GM19397 (cell line): ENCODE measurements around the gene CLDN9.

Source experiments
- ATAC-seq: cut with Tn5 transposase; IDR thresholded peaks from one replicate; pipeline ENCODE4 v1.9.1; 2021; ENCODE audit warnings: mild to moderate bottlenecking, moderate library complexity; ENCODE audit not compliant: unreplicated experiment

The CLDN9 gene

GRCh38 chr16:2991566-2992261 lies 21.0 kb upstream of the CLDN9 start:
- ATAC-seq = no peak

DNA sequence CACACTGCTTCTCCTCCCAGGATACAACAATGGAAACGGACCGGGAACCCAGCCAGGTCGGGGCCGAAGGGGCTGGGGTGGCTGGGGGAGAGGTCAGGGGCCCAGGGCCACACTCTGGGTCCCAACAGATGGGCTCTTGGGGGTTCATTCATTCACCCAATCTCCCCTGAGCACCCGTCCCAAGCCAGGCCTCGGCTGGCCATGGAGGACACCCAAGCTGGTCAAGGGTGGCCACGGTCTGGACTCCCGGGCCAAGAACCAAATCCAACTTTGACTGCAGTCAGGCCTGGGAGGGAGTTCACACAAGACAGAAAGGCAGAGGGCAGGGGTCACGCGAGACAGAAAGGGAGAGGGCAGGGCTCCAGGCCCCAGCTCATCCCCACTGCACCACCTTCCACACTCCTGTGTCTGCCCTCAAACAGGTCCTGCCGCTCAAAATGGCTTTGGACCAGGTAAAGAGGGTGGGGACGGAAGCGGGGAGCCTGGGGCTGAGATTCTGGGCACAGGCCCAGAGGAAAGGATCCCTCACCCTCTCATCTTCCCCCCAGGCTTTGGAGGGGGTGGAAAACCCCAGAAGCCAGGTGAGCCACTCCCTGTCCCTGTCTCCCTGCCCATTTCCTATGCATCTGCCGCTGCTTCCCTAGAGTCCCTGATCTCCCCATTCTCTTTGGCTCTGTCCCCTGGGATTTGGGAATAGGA lies 20.2 kb upstream of the CLDN9 start:
- ATAC-seq = no peak

DNA sequence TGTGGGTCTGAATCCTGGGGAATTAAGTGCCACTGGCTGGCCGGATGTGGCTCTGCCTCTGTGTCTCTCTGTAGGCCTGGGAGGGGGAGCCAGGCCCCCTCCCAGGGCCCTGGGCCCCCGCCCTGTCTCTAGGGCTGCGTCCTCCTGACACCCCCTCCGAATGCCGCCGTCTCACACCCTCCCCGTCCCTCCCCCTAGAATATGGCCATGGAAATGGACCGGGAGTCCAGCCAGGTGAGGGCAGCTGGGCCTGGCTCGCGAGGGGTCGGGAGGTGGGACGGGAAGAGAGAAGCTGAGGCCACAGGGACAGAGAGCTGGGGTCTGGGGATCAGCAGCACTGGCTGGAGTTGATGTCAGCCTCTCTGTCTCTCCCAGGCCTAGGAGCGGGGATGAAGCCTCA lies 16.4 kb upstream of the CLDN9 start:
- no peak for ATAC-seq

GRCh38 chr16:2999929-3000328 lies 12.8 kb upstream of the CLDN9 start:
- ATAC-seq = no peak

GRCh38 chr16:3000540-3000939 lies 12.2 kb upstream of the CLDN9 start:
- no peak for ATAC-seq

DNA sequence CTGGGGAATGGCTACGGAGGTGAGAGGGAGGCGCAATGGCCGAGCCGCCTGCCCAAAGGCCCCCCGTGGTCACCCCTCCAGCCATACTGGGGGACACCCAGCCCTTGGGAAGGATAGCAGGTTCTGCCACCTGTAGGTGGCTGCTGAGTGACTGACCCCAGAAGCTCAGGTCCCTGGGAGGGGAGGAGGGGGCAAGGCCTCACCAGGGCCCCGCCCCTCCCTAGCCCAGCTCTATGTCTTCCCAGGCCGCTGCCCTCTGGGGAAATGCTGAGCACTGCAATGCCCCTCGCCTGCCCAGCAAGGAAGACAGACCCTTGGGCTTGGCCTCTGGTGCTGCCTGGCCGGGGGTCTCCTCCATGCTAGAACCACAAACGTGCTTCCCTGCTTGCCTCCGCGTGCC lies 11.4 kb upstream of the CLDN9 start:
- no peak for ATAC-seq

DNA sequence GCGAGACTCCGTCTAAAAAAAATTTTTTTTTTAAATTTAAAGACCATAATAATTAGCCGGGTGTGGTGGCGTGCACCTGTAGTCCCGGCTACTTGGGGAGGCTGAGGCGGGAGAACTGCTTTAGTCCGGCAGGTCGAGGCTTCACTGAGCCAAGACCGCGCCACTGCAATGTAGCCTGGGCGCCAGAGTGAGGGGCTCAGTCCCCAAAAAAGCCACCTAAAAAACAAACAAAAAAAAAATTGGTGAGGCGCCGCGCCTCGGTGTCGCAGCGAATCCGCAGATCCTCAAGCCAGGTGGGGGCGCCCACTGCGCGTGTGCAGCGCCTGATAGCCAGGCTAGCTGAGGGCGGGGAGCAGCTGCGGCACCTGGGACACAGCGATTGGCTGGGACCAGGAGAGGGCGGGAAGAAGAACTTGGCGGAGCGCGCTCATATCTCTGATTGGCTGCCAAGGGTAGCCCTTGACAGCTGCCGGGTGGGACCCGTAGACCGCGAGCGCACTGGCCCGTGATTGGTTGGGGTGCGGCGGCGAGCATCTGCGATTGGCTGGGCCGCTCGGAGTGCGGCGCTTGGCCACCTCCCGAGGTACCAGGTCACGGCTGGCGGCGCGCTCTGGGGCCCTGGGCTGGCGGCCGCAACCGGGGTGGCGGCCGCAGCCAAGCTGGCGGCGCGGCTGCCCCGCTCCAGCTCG lies 9.0 kb upstream of the CLDN9 start:
- peak; percentile 91 for ATAC-seq

DNA sequence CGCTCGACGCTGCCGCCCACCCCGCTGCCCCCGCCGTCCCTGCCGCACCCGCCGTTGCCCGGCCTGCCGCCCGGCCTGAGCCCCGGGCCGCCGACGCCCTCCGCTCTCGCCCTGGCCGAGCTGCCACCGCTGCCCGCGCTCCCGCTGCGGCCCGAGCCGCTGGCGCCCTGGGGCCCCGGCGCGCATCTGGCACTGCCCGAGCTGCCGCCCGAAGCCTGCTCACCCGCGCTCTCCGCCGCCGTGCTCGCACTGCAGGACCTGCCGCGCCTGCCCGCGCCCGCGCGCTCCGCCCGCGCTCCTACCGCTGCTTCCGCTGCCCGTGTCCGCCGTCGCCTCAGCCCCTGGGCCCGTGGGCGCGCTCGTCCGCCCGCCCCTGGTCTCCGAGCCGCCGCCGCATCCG lies 8.4 kb upstream of the CLDN9 start:
- ATAC-seq = peak; percentile 10

- ATAC-seq = no peak
These were observed 7.9 kb upstream of the CLDN9 start for GRCh38 chr16:3004781-3005284.

GRCh38 chr16:3007059-3007956 lies 5.4 kb upstream of the CLDN9 start:
- ATAC-seq = no peak

- no peak for ATAC-seq
These were observed 4.6 kb upstream of the CLDN9 start for GRCh38 chr16:3007957-3008689.

GRCh38 chr16:3008690-3009037 lies 4.1 kb upstream of the CLDN9 start:
- ATAC-seq = no peak

DNA sequence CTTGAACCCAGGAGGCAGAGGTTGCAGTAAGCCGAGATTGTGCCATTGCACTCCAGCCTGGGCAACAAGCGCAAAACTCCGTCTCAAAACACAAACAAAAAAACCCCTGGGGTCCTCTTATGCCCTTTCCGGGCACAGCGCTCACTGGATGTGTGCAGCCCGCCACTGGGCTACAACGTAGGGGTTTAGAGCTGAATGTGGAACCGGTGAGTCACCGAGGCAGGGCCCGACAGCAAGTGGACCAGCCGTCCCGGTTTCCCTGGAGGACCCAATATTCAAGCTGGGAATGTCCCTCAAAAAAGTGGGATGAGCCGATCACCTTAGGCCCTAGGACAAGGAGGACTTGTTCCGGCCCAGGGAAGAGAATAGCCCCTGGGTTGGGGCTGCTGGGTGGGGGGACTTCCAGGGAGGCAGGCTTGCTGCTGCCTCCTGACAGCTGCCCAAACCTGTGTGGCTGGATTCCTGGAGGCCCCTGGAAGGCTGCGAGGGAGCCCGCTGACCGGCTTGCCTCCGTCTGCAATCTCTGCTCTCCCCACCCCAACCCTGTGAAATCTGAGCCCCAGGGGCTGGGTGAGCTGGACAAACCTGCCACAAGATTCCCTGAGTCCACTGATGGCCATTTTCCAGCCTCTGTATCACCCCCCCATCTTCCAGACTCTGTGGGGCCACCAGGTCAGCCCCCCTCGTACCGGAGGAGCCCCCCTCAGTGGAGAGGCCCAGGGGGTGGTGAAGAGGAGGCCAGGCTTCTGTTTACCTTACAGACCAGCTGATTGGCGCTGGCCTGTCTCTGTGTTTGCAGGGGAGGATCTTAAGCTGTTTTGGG lies 2.9 kb upstream of the CLDN9 start:
- ATAC-seq = no peak

- ATAC-seq = no peak
These were observed 2.2 kb upstream of the CLDN9 start for GRCh38 chr16:3010510-3010909.

GRCh38 chr16:3012246-3012645 lies 477 bp upstream of the CLDN9 start:
- no peak for ATAC-seq

- no peak for ATAC-seq
These were observed 798 bp downstream of the CLDN9 start for GRCh38 chr16:3013491-3013951.

GRCh38 chr16:3013998-3014690 lies 1.4 kb downstream of the CLDN9 start:
- no peak for ATAC-seq

- no peak for ATAC-seq
These were observed 2.2 kb downstream of the CLDN9 start for GRCh38 chr16:3014971-3015370.
